Measurements from ENCODE around the gene PAK4.

Gene PAK4

DNA sequence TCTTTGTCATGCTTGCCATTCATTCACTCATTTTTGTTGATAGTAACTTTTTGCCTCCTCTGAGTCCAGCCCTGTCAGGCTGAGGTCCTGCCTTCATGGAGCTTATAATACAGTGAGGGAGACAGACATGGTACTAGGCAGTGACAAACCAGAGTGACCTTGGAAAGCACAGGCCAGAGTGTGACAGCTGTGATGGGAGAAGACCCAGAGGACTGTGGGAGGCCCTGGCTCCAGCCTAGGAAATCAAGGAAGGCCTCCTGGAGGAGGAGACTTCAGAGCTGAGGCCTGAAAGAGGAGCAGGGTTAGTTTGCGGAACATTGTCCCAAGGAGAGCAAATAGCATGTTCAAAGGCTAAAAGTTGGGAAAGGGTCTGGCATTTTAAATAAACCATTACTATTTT, 20.5 kb downstream of the PAK4 start:
- peaks cover 10% of the 10 kb centered on the region for H3K36me3 Mint-ChIP-seq
- no peak overlapping the region for H3K4me3 Mint-ChIP-seq
- peak overlapping the region; percentile 52 for H3K27ac Mint-ChIP-seq

DNA sequence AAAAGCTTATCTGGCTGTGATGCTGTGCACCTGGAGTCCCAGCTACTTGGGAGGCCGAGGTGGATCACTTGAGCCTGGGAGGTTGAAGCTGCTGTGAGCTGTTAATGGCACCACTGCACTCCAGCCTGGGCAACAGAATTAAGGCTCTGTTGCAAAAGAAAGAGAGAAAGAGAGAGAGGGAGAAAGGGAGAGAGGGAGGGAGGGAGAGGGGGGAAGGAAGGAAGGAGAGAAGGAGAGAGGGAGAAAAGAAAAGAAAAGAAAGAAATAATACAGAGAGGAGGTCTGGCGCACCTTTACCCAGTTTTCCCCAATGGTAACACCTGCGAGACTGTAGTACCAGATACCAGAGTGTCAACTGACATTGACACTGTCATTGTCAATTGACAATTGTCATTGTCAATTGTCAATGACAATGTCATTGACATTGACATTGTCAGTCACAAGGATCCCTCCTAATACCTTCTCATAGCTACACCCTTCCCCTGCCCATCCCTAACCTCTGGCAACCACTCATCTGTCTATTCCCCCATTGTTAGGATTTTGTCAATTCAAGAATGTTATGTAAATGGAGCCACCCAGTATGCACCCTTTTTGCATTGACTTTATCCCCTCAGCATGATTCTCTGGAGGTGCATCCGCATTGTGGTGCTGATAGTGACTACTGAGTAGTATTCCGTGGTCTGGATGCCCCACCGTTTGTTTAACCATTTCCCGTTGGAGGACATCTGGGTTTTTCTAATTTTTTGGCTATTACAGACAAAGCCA, 21.3 kb downstream of the PAK4 start:
- no peaks in the 10 kb centered on the region for H3K9me3 Mint-ChIP-seq
- no peak overlapping the region for H3K4me3 Mint-ChIP-seq
- H3K27ac Mint-ChIP-seq = no peak overlapping the region
- H3K36me3 Mint-ChIP-seq = peaks cover 10% of the 10 kb centered on the region
- peaks cover 43% of the 10 kb centered on the region for H3K4me1 Mint-ChIP-seq
- ATAC-seq = no peak
- no peak for DNase-seq (ENCODE audit: low spot score in 2 of 2)

More for the DNA sequence above, 20.5 kb downstream of the PAK4 start:
- Mint-ChIP-seq H3K9me3 (no peaks in the 10 kb centered on the region), H3K4me1 (peaks cover 43% of the 10 kb centered on the region)
- ATAC-seq (no peak), DNase-seq (ENCODE audit: low spot score in 2 of 2) (no peak)

DNA sequence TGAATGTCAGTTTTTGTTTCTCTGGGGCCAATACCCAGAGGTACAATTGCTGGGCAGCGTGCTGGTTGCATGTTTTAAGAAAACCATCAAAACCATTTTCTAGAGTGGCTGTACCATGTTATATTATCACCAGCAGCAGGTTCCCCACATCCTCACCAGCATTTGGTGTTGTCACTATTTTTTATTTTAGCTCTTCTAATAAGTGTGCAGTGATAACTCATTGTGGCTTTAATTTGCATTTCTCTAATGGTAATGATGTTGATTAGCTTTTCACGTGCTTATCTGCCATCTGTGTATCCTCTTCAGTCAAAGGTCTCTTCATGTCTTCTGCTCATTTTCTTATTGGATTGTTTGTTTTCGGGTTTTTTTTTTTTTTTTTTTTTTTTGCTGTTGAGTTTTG, 21.9 kb downstream of the PAK4 start:
- Mint-ChIP-seq H3K4me3 (no peak overlapping the region), H3K4me1 (peaks cover 43% of the 10 kb centered on the region), H3K27ac (no peak overlapping the region), H3K9me3 (no peaks in the 10 kb centered on the region), H3K36me3 (peaks cover 10% of the 10 kb centered on the region)
- ATAC-seq = no peak
- no peak for DNase-seq (ENCODE audit: low spot score in 2 of 2)

DNA sequence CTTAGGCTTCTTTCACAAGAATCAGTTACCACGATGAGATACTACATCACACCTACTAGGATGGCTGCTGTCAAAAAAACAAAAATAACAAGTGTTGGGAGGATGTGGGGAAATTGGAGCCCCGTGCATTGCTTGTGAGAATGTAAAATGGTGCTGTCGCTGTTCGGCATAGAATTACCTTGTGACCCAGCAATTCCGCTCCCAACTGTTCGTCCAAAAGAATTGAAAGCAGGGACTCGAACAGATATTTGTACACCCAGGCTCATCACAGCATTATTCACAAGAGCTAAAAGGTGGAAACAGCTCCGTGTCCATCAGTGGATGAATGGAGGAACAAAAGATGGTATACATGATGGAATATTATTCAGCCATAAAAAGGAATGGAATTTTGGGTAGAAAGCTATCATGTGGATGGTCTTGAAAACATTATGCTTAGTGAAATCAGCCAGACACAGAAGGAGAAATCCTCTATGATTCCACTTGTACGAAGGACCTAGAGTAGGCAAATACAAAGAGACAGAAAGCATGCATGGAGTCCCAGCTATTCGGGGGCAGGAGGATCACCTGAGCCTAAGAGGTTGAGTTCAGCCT, 23.4 kb downstream of the PAK4 start:
- H3K4me3 Mint-ChIP-seq = no peak overlapping the region

DNA sequence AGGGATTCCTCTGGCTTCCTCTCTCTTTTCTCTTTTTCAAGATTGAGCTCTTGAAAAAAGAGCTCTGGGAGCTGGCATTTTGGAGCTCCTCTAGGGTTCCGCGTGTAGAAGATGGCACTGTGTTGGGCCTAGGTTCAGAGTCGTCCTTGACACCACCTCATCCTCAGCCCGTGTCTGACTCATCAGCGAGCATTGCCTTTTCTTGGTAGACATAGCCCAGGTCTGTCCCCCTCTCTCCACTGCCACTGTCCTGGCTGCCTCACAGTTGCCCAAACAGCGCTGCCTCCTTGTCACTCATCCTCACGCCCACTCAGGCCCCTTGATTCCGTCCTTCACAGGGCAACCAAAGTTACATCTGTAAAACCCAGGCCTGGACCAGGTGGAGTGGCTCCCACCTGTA, 24.6 kb downstream of the PAK4 start:
- Mint-ChIP-seq H3K9me3 (no peaks in the 10 kb centered on the region), H3K36me3 (peaks cover 10% of the 10 kb centered on the region), H3K4me1 (peaks cover 39% of the 10 kb centered on the region), H3K27ac (no peak overlapping the region), H3K4me3 (no peak overlapping the region)
- ATAC-seq = no peak
- no peak for DNase-seq (ENCODE audit: low spot score in 2 of 2)

More for the DNA sequence above, 23.4 kb downstream of the PAK4 start:
- DNase-seq (ENCODE audit: low spot score in 2 of 2) (no peak), ATAC-seq (no peak)
- Mint-ChIP-seq H3K36me3 (peaks cover 10% of the 10 kb centered on the region), H3K9me3 (no peaks in the 10 kb centered on the region), H3K27ac (no peak overlapping the region), H3K4me1 (peaks cover 35% of the 10 kb centered on the region)

DNA sequence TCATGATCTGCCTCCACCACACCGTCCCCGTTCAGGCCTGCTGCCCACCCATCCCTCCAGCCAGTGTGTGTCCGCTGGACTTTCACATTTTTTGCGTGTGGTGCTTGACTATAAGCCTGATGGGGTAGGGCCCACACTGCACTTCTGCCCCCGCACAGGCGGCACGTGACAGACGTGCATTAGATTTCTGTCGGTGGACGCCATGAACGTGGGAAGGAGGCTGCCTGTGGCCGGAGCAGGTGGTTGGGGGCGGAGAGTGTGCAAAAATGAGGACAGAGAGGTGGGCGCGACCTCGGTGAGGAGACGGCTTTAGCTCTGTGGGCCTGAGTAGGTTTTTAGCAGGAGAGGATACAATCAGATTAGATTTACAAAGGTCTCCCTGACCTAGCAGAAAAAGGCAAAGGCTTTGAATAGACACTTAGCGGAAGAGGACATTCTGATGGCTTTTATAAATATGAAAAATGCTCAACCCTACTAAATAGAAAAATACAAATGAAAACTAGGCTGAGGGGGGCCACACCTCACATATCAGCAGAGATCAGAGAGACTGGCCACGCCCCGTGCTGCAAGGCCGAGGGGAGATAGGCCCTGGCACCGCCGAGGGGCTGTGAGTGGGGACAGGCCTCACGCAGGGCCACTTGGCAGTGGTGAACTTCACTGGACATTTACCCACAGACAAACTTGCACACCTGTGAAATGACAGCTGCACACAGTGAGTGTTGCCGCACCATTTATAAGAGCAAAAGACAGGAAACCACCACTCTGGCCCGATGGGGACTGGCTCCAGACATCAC, 25.4 kb downstream of the PAK4 start:
- H3K4me3 Mint-ChIP-seq = no peak overlapping the region

DNA sequence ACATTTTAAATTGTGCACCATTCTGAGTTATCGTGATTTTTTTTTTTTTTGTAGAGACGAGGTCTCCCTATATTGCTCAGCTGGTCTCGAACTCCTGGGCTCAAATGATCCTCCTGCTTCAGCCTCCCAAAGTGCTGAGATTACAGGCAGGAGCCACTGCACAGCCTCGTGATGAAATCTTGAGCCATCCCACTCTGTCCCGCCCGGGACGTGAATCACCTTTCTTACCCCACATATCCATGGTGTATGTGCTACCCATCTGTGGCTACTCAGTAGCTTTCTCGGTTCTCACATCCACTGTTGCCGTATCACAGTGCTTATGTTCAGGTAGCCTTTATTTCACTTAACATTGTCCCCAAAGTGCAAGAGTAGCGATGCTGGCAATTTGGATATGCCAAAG, 26.5 kb downstream of the PAK4 start:
- ATAC-seq = no peak
- Mint-ChIP-seq H3K36me3 (peaks cover 10% of the 10 kb centered on the region), H3K4me3 (no peak overlapping the region), H3K9me3 (no peaks in the 10 kb centered on the region), H3K4me1 (peaks cover 35% of the 10 kb centered on the region), H3K27ac (no peak overlapping the region)
- no peak for DNase-seq (ENCODE audit: low spot score in 2 of 2)

More for the DNA sequence above, 25.4 kb downstream of the PAK4 start:
- DNase-seq (ENCODE audit: low spot score in 2 of 2) (no peak), ATAC-seq (no peak)
- Mint-ChIP-seq H3K4me1 (peaks cover 40% of the 10 kb centered on the region), H3K27ac (no peak overlapping the region), H3K9me3 (no peaks in the 10 kb centered on the region), H3K36me3 (peaks cover 10% of the 10 kb centered on the region)

DNA sequence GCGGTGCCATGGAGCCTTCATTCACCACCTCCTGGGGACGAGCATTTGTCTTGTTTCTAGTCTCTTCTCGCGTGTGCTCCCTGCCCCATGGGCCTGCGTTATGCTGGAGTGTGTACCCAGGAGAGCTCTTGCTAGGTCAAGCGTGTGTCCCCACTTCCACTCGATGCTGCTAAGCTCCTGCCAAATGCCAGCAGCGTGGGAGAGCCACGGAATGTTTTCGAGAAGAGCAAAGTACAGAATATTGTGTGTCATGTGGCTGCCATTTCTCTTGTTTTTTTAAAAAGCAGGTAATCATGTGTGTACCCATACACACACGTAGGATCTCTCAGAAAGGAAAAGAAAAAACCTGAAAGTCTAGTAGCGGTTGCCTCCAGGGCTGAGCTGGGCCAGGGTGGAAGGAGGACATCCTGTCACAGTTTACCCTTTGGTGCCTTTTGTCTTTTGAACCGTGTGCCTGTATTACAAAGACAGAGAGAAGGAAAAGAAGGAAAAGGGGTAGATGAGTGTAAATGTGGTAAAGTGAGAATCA, 28.6 kb downstream of the PAK4 start:
- H3K36me3 Mint-ChIP-seq = peaks cover 5% of the 10 kb centered on the region
- DNase-seq (ENCODE audit: low spot score in 2 of 2) = no peak
- H3K4me1 Mint-ChIP-seq = peaks cover 50% of the 10 kb centered on the region
- no peak overlapping the region for H3K4me3 Mint-ChIP-seq
- H3K27ac Mint-ChIP-seq = peak overlapping the region; percentile 59
- no peaks in the 10 kb centered on the region for H3K9me3 Mint-ChIP-seq
- no peak for ATAC-seq

DNA sequence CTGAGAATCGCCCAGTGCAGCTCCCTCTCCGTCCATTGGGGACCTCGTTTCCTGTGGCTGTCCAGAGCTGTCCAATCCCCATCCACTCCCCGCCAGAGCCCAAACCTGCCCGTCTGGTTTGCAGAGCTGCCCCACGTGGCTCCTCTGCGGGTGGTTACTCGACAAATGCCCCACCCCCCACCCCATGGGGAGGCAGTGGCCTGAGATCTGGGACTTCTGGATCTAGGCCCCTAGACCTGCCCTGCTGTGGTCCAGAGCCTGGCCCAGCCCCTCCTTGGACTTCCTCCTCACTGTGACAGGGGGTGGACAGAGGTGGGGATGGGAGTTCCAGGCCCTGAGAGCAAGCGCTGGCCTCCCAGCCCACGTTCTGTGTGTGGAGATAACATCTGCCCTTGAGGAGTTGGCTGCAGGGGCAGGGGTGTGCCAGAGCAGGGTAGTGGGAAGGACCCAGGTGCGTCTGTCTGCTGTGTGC, 29.1 kb downstream of the PAK4 start:
- Mint-ChIP-seq H3K27ac (no peak overlapping the region), H3K36me3 (peaks cover 5% of the 10 kb centered on the region), H3K4me1 (peaks cover 53% of the 10 kb centered on the region), H3K9me3 (no peaks in the 10 kb centered on the region), H3K4me3 (no peak overlapping the region)
- no peak for DNase-seq (ENCODE audit: low spot score in 2 of 2)
- no peak for ATAC-seq

DNA sequence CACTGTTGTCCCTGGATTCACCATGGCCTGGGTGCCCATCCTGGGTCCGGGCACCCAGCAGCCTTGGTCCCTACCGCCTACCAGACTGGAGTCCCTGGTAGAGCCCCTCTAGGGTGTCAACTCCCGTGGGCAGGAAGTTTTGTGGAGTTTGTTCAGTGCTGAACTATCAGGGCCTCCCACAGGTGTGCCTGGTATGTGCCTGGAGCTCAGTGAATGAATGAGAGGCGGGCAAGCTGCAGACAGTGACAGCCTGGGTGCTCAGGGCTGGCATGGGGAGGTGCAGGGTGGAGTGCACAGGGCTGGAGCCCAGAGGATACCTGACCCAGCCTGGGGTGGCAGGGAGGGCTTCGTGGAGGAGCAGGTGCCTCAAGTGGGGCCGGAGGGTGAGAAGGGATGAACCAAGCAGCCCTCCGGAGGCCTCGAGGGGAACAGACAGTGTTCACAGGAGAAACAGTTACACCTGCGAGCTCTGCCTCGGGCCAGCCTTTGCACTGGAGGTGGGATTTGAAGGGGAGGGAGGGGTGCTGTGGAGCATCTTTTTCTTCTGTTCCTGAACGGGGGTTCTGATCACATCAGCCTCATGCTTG, 29.6 kb downstream of the PAK4 start:
- H3K9me3 Mint-ChIP-seq = no peaks in the 10 kb centered on the region
- H3K36me3 Mint-ChIP-seq = peaks cover 5% of the 10 kb centered on the region
- DNase-seq (ENCODE audit: low spot score in 2 of 2) (no peak), ATAC-seq (no peak)
- no peak overlapping the region for H3K27ac Mint-ChIP-seq
- H3K4me3 Mint-ChIP-seq = no peak overlapping the region
- H3K4me1 Mint-ChIP-seq = peaks cover 57% of the 10 kb centered on the region

DNA sequence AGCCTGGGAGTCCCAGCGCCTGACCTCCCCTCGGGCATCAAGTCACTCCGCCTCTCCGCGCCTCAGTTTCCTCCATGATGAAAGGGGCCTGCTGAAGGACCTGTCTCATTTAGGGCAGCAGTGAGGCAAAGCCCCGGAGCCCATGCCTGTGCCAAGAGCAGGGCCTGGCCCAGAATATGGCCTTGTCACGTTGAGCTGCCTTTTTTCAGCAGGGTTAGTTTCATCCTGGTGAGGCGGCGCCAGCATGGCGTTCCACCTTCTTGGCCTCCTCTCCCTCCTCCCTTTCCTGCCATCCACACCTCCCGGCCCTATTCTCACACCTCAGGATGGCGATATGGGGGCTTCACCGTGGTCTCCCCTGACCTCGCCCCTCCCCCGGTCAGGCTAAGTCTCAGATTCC, 30.2 kb downstream of the PAK4 start:
- Mint-ChIP-seq H3K4me1 (peaks cover 58% of the 10 kb centered on the region), H3K36me3 (peaks cover 5% of the 10 kb centered on the region), H3K9me3 (no peaks in the 10 kb centered on the region), H3K27ac (no peak overlapping the region), H3K4me3 (no peak overlapping the region)
- DNase-seq (ENCODE audit: low spot score in 2 of 2) (no peak), ATAC-seq (no peak)

DNA sequence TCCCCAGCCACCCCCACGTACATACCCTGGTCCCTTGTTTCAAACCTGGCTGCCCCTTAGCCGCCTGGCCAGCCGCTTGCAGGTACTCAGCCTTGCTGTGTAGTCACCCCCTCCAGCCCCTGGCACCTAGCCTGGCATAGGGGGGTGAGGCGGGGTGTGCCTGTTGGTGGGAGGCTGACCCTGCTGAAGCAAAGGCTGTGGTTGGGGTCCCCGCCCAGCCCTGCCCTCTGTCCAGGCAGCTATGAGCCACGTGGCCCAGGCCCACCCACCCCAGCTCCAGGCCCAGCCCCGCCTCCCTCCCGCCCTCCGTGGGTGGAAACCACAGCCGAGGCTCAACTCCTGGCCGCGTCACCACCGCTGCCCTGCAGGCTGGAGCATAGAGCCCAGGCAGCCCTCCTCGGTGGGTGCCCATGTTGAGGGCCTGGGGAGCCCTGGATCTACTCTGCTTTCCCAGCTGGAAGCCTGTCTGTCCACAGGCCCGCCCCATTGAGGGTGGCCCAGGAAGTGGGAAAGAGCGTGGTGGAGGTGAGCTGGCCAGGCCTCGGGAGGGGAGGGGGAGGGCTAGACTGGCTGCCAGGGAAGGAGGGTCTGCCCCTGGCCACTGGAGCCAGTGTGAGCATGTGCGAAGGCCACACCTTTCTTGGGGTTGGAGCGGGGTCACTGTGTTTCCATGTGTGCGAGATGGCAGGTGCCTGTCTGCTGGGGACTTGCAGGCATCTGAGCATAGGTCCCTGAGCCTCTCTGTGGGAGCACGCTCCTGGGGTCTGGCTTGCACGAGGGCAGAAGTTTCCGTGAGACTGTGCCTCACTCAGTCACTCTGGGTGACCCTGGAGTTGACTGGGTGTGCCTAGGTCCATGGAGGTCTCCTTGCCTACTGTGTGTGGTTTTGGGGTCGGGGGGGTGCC, 31.0 kb downstream of the PAK4 start:
- Mint-ChIP-seq H3K4me3 (no peak overlapping the region), H3K4me1 (peaks cover 57% of the 10 kb centered on the region), H3K36me3 (peaks cover 5% of the 10 kb centered on the region), H3K9me3 (no peaks in the 10 kb centered on the region), H3K27ac (no peak overlapping the region)
- ATAC-seq (no peak), DNase-seq (ENCODE audit: low spot score in 2 of 2) (no peak)

DNA sequence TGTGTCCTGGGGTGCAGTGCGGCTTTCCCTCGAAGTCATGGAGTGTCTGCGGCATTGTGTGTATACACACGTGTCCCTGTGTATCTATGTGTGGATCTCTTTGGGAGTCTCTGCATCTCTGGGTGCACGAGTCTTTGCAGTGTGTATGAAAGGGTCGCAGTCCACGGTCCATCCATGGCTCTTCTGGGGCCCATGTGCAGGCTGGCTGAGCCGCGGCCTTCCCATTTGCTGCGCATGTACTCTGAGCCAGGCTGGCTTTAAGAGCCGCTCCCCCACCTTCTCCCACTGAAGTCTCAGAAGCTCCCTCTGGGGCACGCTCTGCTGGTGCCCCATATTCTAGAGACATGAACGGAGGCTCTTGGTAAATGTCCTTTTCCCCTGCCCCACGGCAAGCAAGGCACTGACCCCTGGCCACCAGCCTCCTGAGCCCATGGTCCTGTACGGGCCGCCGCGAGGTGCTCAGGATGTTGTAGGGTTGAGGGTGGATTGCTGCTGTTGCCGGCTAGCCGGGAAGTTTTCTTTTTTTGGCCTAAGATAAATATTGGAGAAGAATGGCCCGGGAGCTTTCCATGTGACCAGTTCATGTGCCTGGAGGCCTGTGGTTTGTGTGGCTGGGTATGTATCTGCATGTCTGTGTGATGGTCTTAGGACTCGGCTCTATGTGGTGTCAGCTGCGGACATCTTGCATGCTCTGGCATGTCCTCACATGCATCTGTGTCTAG, 31.9 kb downstream of the PAK4 start:
- ATAC-seq (no peak), DNase-seq (ENCODE audit: low spot score in 2 of 2) (no peak)
- peaks cover 5% of the 10 kb centered on the region for H3K36me3 Mint-ChIP-seq
- H3K4me1 Mint-ChIP-seq = peaks cover 59% of the 10 kb centered on the region
- H3K4me3 Mint-ChIP-seq = no peak overlapping the region
- H3K27ac Mint-ChIP-seq = no peak overlapping the region
- no peaks in the 10 kb centered on the region for H3K9me3 Mint-ChIP-seq

DNA sequence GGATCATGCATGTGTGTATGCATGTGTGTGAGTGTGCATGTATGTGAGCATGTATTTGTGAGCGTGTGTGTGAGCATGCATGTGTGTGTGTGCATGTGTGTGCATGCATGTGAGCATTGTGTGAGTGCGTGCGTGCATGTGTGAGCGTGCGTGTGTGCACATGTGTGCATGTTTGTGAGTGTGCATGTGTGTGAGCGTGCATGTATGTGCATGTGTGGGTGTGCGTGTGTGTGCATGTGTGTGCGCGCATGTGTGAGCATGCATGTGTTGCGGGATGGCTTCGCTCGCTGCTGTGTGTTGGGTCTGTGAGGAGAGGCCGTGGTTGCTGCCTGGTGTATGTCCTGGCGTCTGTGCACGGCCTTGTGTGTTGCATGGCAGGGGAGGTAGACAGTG, 32.4 kb downstream of the PAK4 start:
- DNase-seq (ENCODE audit: low spot score in 2 of 2) = no peak
- H3K4me3 Mint-ChIP-seq = no peak overlapping the region
- H3K36me3 Mint-ChIP-seq = peaks cover 5% of the 10 kb centered on the region
- H3K4me1 Mint-ChIP-seq = peaks cover 65% of the 10 kb centered on the region
- H3K9me3 Mint-ChIP-seq = no peaks in the 10 kb centered on the region
- no peak for ATAC-seq
- H3K27ac Mint-ChIP-seq = no peak overlapping the region

Data from stimulated activated effector memory CD8-positive, alpha-beta T cell treated with anti-CD3 and anti-CD28 coated beads, Interleukin-12 subunit alpha, Interleukin-12 subunit beta, amount 100 ng/mL, for 72 hours (primary cell).